HG02981 (cell line): ENCODE measurements around the gene ELMO1.
"Not testable (repeated sequence)": the region's sequence is repeated elsewhere in the genome, so short reads cannot be mapped to it uniquely, and the experiment has no call there.

Experiments
- ATAC-seq: cut with Tn5 transposase; IDR thresholded peaks from one replicate; pipeline ENCODE4 v1.9.1; 2021; ENCODE audit warnings: mild to moderate bottlenecking, moderate library complexity; ENCODE audit not compliant: unreplicated experiment

Gene ELMO1

GRCh38 chr7:37149051-37149772 is 299.5 kb downstream of the ELMO1 start:
- no peak for ATAC-seq

GRCh38 chr7:37145682-37146081 is 303.0 kb downstream of the ELMO1 start:
- no peak for ATAC-seq

- no peak for ATAC-seq
Observed at GRCh38 chr7:37144423-37144822, 304.2 kb downstream of the ELMO1 start.

- ATAC-seq: no peak
Observed at GRCh38 chr7:37142958-37143357, 305.7 kb downstream of the ELMO1 start.

- ATAC-seq: no peak
Observed at GRCh38 chr7:37141742-37142141, 306.9 kb downstream of the ELMO1 start.

GRCh38 chr7:37133902-37134301 is 314.8 kb downstream of the ELMO1 start:
- ATAC-seq: not testable (repeated sequence)

GRCh38 chr7:37131855-37132254 is 316.8 kb downstream of the ELMO1 start:
- ATAC-seq: no peak

- no peak for ATAC-seq
Observed at GRCh38 chr7:37129035-37129425, 319.6 kb downstream of the ELMO1 start.

GRCh38 chr7:37128327-37129034 is 320.2 kb downstream of the ELMO1 start:
- ATAC-seq: no peak

GRCh38 chr7:37119296-37119860 is 329.3 kb downstream of the ELMO1 start:
- no peak for ATAC-seq

GRCh38 chr7:37118004-37118403 is 330.7 kb downstream of the ELMO1 start:
- no peak for ATAC-seq

- ATAC-seq: no peak
Observed at GRCh38 chr7:37117292-37117691, 331.4 kb downstream of the ELMO1 start.

GRCh38 chr7:37116093-37116701 is 332.5 kb downstream of the ELMO1 start:
- ATAC-seq: no peak

- ATAC-seq: no peak
Observed at GRCh38 chr7:37113661-37114355, 334.9 kb downstream of the ELMO1 start.

- no peak for ATAC-seq
Observed at GRCh38 chr7:37112876-37113275, 335.8 kb downstream of the ELMO1 start.

- ATAC-seq: no peak
Observed at GRCh38 chr7:37112218-37112617, 336.4 kb downstream of the ELMO1 start.

GRCh38 chr7:37111459-37111858 is 337.2 kb downstream of the ELMO1 start:
- ATAC-seq: no peak

- no peak for ATAC-seq
Observed at GRCh38 chr7:37110660-37111424, 337.8 kb downstream of the ELMO1 start.

GRCh38 chr7:37109843-37110242 is 338.8 kb downstream of the ELMO1 start:
- no peak for ATAC-seq

GRCh38 chr7:37109016-37109683 is 339.5 kb downstream of the ELMO1 start:
- ATAC-seq: no peak
